B cell (primary cell): ENCODE data around the gene EML3.

ENCODE experiments used
- CTCF ChIP-seq: fragments of 200-600 bp; IDR thresholded peaks from one replicate; pipeline ENCODE4 v1.8.0; 2022; ENCODE audit warnings: antibody characterized with exemption, mild to moderate bottlenecking
- EZH2 ChIP-seq: IDR thresholded peaks from 2 replicates; pipeline ENCODE4 v1.6.1; 2012; ENCODE audit warnings: borderline replicate concordance, low read depth, mild to moderate bottlenecking, moderate library complexity, low read length; ENCODE audit not compliant: insufficient read depth, poor library complexity, severe bottlenecking

DNA sequence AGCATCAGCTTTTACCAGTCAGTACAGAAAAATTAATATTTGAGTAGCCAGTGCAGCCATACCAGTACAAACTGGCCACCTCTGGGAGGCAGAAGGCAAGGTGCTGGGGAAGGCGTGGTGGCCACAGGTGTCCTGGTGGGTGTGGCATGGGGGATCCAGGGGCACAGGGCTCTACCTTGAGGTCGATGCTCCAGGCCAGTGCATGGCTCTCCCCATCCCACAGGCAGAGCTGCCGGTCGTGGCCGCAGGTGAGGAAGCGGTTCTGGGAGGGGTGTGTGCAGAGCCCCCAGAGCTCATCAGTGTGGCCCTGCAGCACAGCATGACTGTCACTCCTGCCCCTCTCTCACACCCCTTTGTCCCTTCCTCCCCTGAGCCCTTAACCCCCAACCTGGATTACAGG is 7.1 kb downstream of the EML3 start:
- no peak for TF ChIP-seq CTCF
- TF ChIP-seq EZH2 = no peak
